Nephron (organoid): ENCODE data around the gene CKS1B.

Source experiments
- H3K27ac Mint-ChIP-seq, 3 experiments: 2 replicates each; pipeline ENCODE4 v1.8.0; 2020; ENCODE audit warnings: mixed read lengths in 3 of 3, mild to moderate bottlenecking in 2 of 3, moderate library complexity in 1 of 3
- H3K27me3 Mint-ChIP-seq: 2 replicates; pipeline ENCODE4 v1.8.0; 2021; ENCODE audit warnings: low read depth, mild to moderate bottlenecking, moderate library complexity, mixed read lengths
- H3K36me3 Mint-ChIP-seq: 2 replicates; pipeline ENCODE4 v1.8.0; 2020; ENCODE audit warnings: low read depth, mixed read lengths
- H3K4me1 Mint-ChIP-seq: 2 replicates; pipeline ENCODE4 v1.8.0; 2020; ENCODE audit warnings: mixed read lengths
- H3K4me3 Mint-ChIP-seq, 3 experiments: 2 replicates each; pipeline ENCODE4 v1.8.0; 2020; ENCODE audit warnings: mild to moderate bottlenecking in 3 of 3, mixed read lengths in 3 of 3, moderate library complexity in 2 of 3
- H3K9me3 Mint-ChIP-seq: 2 replicates; pipeline ENCODE4 v1.8.0; 2020; ENCODE audit warnings: mixed read lengths
- CTCF ChIP-seq, 3 experiments: fragments of 200-600 bp; sonication (generic); IDR thresholded peaks; one replicate each; pipeline ENCODE4 v1.5.0; 2021; ENCODE audit warnings: antibody characterized with exemption in 3 of 3; ENCODE audit not compliant: unreplicated experiment in 3 of 3

The CKS1B gene

GRCh38 chr1:154964359-154964758, 10.1 kb upstream of the CKS1B start:
- no peak for TF ChIP-seq CTCF (IDR thresholded peaks at IDR 0.05; ENCODE audit: unreplicated experiment in 3 of 3)
- Mint-ChIP-seq H3K4me1 (peaks cover 36% of the 10 kb centered on the region), H3K36me3 (peaks cover 39% of the 10 kb centered on the region), H3K9me3 (no peaks in the 10 kb centered on the region), H3K27ac (peak overlapping the region; percentile 44 to 97 (median 66)), H3K27me3 (no peaks in the 10 kb centered on the region), H3K4me3 (peak overlapping the region in 2 of 3 experiments; percentile 30 to 50)

- Mint-ChIP-seq H3K27me3 (no peaks in the 10 kb centered on the region), H3K4me1 (peaks cover 39% of the 10 kb centered on the region), H3K27ac (no peak overlapping the region), H3K4me3 (no peak overlapping the region), H3K36me3 (peaks cover 39% of the 10 kb centered on the region), H3K9me3 (no peaks in the 10 kb centered on the region)
- TF ChIP-seq CTCF (IDR thresholded peaks at IDR 0.05; ENCODE audit: unreplicated experiment in 3 of 3), result no peak
These were observed 8.4 kb upstream of the CKS1B start for GRCh38 chr1:154966111-154966510.

DNA sequence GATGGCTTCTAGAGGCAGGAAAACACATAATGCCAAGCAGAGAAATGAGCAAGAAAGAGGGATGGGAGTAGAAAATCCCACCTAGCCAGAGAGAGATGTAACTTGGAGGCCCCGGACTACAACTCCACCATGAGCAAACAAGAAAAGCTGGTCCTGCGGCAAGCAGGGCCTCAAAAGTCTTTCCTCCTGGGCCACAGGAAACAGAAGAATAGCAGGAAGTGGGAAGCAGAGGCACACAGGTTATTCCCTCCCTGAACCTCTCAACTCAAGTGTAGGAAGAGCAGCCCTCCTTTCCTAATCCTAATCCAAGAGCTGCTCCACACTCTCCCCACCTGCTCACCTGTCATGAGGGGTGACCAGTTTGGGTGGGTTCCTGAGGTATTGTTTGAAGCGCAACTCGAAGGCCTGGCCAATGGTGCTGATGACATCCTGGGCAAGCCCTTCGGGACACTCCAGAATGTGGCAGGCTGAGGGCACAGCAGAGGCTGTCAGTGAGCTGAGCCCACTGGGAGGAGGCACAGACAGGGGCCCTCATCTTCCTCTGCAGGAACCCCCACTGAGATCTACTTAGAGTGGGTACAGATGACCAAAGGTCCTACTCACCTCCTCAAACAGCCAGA, 7.0 kb upstream of the CKS1B start:
- peak overlapping the region in 2 of 3 experiments; percentile 70 to 86 for H3K4me3 Mint-ChIP-seq
- no peaks in the 10 kb centered on the region for H3K27me3 Mint-ChIP-seq
- H3K36me3 Mint-ChIP-seq, result peaks cover 36% of the 10 kb centered on the region
- peak overlapping the region in 1 of 3 experiments; percentile 52 for H3K27ac Mint-ChIP-seq
- H3K9me3 Mint-ChIP-seq, result no peaks in the 10 kb centered on the region
- peaks cover 42% of the 10 kb centered on the region for H3K4me1 Mint-ChIP-seq
- TF ChIP-seq CTCF (IDR thresholded peaks at IDR 0.05; ENCODE audit: unreplicated experiment in 3 of 3), result no peak

DNA sequence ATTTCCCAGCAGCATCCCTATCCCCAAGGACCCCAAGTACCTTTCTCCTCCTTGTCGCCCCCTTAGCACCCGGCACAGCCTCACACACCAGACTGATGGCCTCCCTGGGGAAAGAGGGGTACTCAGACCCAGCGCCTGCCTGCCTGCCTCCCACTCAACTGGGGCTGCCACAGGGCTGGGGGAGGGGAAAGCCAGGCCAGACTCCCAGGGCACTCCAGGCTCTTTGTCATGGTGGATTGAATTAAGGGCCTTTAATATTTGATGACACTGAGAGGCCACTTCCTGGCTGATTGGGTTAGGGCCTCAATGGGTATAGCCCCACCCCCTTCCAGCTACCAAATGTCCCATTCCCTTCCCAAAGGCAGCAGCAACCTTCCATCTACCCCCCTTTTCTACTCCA, 5.8 kb upstream of the CKS1B start:
- H3K4me3 Mint-ChIP-seq, result peak overlapping the region; percentile 84 to 86 (median 86)
- H3K27me3 Mint-ChIP-seq, result no peaks in the 10 kb centered on the region
- H3K27ac Mint-ChIP-seq, result peak overlapping the region; percentile 47 to 68 (median 61)
- peaks cover 35% of the 10 kb centered on the region for H3K4me1 Mint-ChIP-seq
- peaks cover 27% of the 10 kb centered on the region for H3K36me3 Mint-ChIP-seq
- no peaks in the 10 kb centered on the region for H3K9me3 Mint-ChIP-seq
- TF ChIP-seq CTCF (IDR thresholded peaks at IDR 0.05; ENCODE audit: unreplicated experiment in 3 of 3), result no peak

DNA sequence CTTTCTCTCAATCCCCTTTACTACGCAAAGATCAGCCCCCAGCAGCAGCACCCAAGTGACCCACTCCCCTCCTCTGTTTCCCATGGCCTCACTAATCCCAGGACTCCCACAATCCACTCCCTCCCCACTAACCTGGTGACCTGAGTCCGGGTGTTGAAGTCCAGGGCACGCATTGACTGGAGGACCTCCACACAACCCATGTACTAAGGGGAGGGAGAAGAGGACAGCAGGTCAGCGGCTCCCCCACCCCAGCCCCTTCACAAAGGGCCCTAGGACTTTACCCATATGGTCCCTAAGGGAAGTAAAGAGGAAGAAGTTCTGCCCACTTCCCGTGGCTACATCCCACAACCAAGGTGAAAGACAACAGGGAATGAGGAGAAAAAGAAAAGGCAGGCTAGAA, 5.2 kb upstream of the CKS1B start:
- Mint-ChIP-seq H3K27me3 (no peaks in the 10 kb centered on the region), H3K36me3 (peaks cover 23% of the 10 kb centered on the region), H3K4me1 (peaks cover 32% of the 10 kb centered on the region), H3K9me3 (no peaks in the 10 kb centered on the region), H3K27ac (peak overlapping the region; percentile 47 to 68 (median 61)), H3K4me3 (peak overlapping the region; percentile 84 to 86 (median 86))
- no peak for TF ChIP-seq CTCF (IDR thresholded peaks at IDR 0.05; ENCODE audit: unreplicated experiment in 3 of 3)

GRCh38 chr1:154969860-154970452, 4.5 kb upstream of the CKS1B start:
- H3K27me3 Mint-ChIP-seq, result no peaks in the 10 kb centered on the region
- H3K4me1 Mint-ChIP-seq, result peaks cover 32% of the 10 kb centered on the region
- H3K9me3 Mint-ChIP-seq, result no peaks in the 10 kb centered on the region
- H3K4me3 Mint-ChIP-seq, result peak overlapping the region; percentile 84 to 86 (median 86)
- no peak for TF ChIP-seq CTCF (IDR thresholded peaks at IDR 0.05; ENCODE audit: unreplicated experiment in 3 of 3)
- peaks cover 20% of the 10 kb centered on the region for H3K36me3 Mint-ChIP-seq
- H3K27ac Mint-ChIP-seq, result peak overlapping the region; percentile 47 to 68 (median 61)
